Measurements from ENCODE around the gene FREM1. TPM values are rescaled to one million over a fixed set of nuclear protein-coding genes. Genes with fewer than 3 reads are reported as not detected.

The FREM1 gene
- total and polyA plus RNA-seq, 7 experiments from 2014 or later: 0.24 to 0.86 TPM; not detected in 5

GRCh38 chr9:14912859-14913258 lies 2.6 kb upstream of the FREM1 start:
- no peaks in the 10 kb centered on the region for H3K36me3 Mint-ChIP-seq
- H3K27ac Mint-ChIP-seq: no peak overlapping the region
- no peak for ATAC-seq
- ChIA-PET CTCF (no interaction called here), POLR2A (no interaction called here)
- no peaks in the 10 kb centered on the region for H3K9me3 Mint-ChIP-seq
- H3K4me3 ChIP-seq (ENCODE audit: low read length): no peak overlapping the region
- peaks cover 0 to 4% of the 10 kb centered on the region in 2 donors for H3K27me3 ChIP-seq (ENCODE audit: control insufficient read depth in 2 of 2, insufficient read depth in 2 of 2, low read length in 2 of 2)
- H3K36me3 ChIP-seq (ENCODE audit: control insufficient read depth in 2 of 3, insufficient read depth in 3 of 3, low read length in 3 of 3): no peaks in the 10 kb centered on the region
- no peak overlapping the region for H3K27ac ChIP-seq (ENCODE audit: low read depth, low read length)
- H3K4me1 ChIP-seq (ENCODE audit: control insufficient read depth in 2 of 2, insufficient read depth in 2 of 2, low read length in 2 of 2): no peaks in the 10 kb centered on the region
- no peak overlapping the region for H3K4me3 Mint-ChIP-seq
- H3K4me1 Mint-ChIP-seq: no peaks in the 10 kb centered on the region
- H3K9me3 ChIP-seq (ENCODE audit: control insufficient read depth in 2 of 3, low read length in 3 of 3): no peaks in the 10 kb centered on the region
- intact Hi-C loops (cut with micrococcal nuclease): loop anchor here in 1 of 2 donors (10.0 kb wide), 1 partner anchor 58 kb away; no protein-coding TSS in a partner anchor
- H3K27me3 Mint-ChIP-seq: peaks cover 0 to 17% (median 0%) of the 10 kb centered on the region in 5 donors
- no peak for DNase-seq

GRCh38 chr9:14911046-14911445 lies 818 bp upstream of the FREM1 start:
- Mint-ChIP-seq H3K36me3 (no peaks in the 10 kb centered on the region), H3K27ac (no peak overlapping the region), H3K4me1 (no peaks in the 10 kb centered on the region), H3K4me3 (no peak overlapping the region), H3K9me3 (no peaks in the 10 kb centered on the region), H3K27me3 (peaks cover 0 to 15% (median 0%) of the 10 kb centered on the region in 5 donors)
- Histone ChIP-seq H3K4me3 (ENCODE audit: low read length) (no peak overlapping the region), H3K9me3 (ENCODE audit: control insufficient read depth in 2 of 3, low read length in 3 of 3) (no peaks in the 10 kb centered on the region), H3K36me3 (ENCODE audit: control insufficient read depth in 2 of 3, insufficient read depth in 3 of 3, low read length in 3 of 3) (no peaks in the 10 kb centered on the region), H3K27ac (ENCODE audit: low read depth, low read length) (no peak overlapping the region), H3K27me3 (ENCODE audit: control insufficient read depth in 2 of 2, insufficient read depth in 2 of 2, low read length in 2 of 2) (peaks cover 0 to 4% of the 10 kb centered on the region in 2 donors), H3K4me1 (ENCODE audit: control insufficient read depth in 2 of 2, insufficient read depth in 2 of 2, low read length in 2 of 2) (no peaks in the 10 kb centered on the region)
- POLR2A ChIA-PET: no interaction called here
- ATAC-seq (no peak), DNase-seq (no peak)
- intact Hi-C loops (cut with micrococcal nuclease): loop anchor here in 1 of 2 donors (10.0 kb wide), 1 partner anchor 56 kb away; no protein-coding TSS in a partner anchor
- CTCF ChIA-PET: no interaction called here

GRCh38 chr9:14909601-14909960 lies 647 bp downstream of the FREM1 start:
- H3K4me3 ChIP-seq (ENCODE audit: low read length): no peak overlapping the region
- H3K27me3 Mint-ChIP-seq: peaks cover 0 to 15% (median 0%) of the 10 kb centered on the region in 5 donors
- H3K36me3 Mint-ChIP-seq: no peaks in the 10 kb centered on the region
- H3K4me1 ChIP-seq (ENCODE audit: control insufficient read depth in 2 of 2, insufficient read depth in 2 of 2, low read length in 2 of 2): no peaks in the 10 kb centered on the region
- POLR2A ChIA-PET: no interaction called here
- H3K27me3 ChIP-seq (ENCODE audit: control insufficient read depth in 2 of 2, insufficient read depth in 2 of 2, low read length in 2 of 2): peaks cover 0 to 4% of the 10 kb centered on the region in 2 donors
- H3K4me3 Mint-ChIP-seq: no peak overlapping the region
- peaks cover 0 to 2% (median 0%) of the 10 kb centered on the region in 11 donors for H3K9me3 Mint-ChIP-seq
- H3K27ac Mint-ChIP-seq: no peak overlapping the region
- intact Hi-C loops (cut with micrococcal nuclease): no loop called here
- CTCF ChIA-PET: no interaction called here
- H3K36me3 ChIP-seq (ENCODE audit: control insufficient read depth in 2 of 3, insufficient read depth in 3 of 3, low read length in 3 of 3): no peaks in the 10 kb centered on the region
- ATAC-seq (no peak), DNase-seq (no peak)
- no peak overlapping the region for H3K27ac ChIP-seq (ENCODE audit: low read depth, low read length)
- H3K4me1 Mint-ChIP-seq: no peaks in the 10 kb centered on the region
- H3K9me3 ChIP-seq (ENCODE audit: control insufficient read depth in 2 of 3, low read length in 3 of 3): no peaks in the 10 kb centered on the region

- H3K27me3 Mint-ChIP-seq: peaks cover 0 to 15% (median 0%) of the 10 kb centered on the region in 5 donors
- no peak overlapping the region for H3K27ac Mint-ChIP-seq
- H3K4me3 ChIP-seq (ENCODE audit: low read length): no peak overlapping the region
- H3K4me1 ChIP-seq (ENCODE audit: control insufficient read depth in 2 of 2, insufficient read depth in 2 of 2, low read length in 2 of 2): no peaks in the 10 kb centered on the region
- DNase-seq (no peak), ATAC-seq (no peak)
- H3K9me3 Mint-ChIP-seq: peaks cover 0 to 2% (median 0%) of the 10 kb centered on the region in 11 donors
- no peaks in the 10 kb centered on the region for H3K9me3 ChIP-seq (ENCODE audit: control insufficient read depth in 2 of 3, low read length in 3 of 3)
- no peaks in the 10 kb centered on the region for H3K4me1 Mint-ChIP-seq
- POLR2A ChIA-PET: no interaction called here
- peaks cover 0 to 4% of the 10 kb centered on the region in 2 donors for H3K27me3 ChIP-seq (ENCODE audit: control insufficient read depth in 2 of 2, insufficient read depth in 2 of 2, low read length in 2 of 2)
- no peak overlapping the region for H3K27ac ChIP-seq (ENCODE audit: low read depth, low read length)
- intact Hi-C loops (cut with micrococcal nuclease): no loop called here
- H3K36me3 ChIP-seq (ENCODE audit: control insufficient read depth in 2 of 3, insufficient read depth in 3 of 3, low read length in 3 of 3): no peaks in the 10 kb centered on the region
- H3K4me3 Mint-ChIP-seq: no peak overlapping the region
- CTCF ChIA-PET: no interaction called here
- no peaks in the 10 kb centered on the region for H3K36me3 Mint-ChIP-seq
These were observed 1.0 kb downstream of the FREM1 start for GRCh38 chr9:14909181-14909580.

GRCh38 chr9:14908295-14909180 lies 1.7 kb downstream of the FREM1 start:
- ChIA-PET POLR2A (no interaction called here), CTCF (no interaction called here)
- no peaks in the 10 kb centered on the region for H3K9me3 ChIP-seq (ENCODE audit: control insufficient read depth in 2 of 3, low read length in 3 of 3)
- Mint-ChIP-seq H3K9me3 (peaks cover 0 to 2% (median 0%) of the 10 kb centered on the region in 11 donors), H3K27me3 (peaks cover 0 to 15% (median 0%) of the 10 kb centered on the region in 5 donors), H3K36me3 (no peaks in the 10 kb centered on the region), H3K4me3 (no peak overlapping the region), H3K27ac (no peak overlapping the region), H3K4me1 (no peaks in the 10 kb centered on the region)
- ATAC-seq (no peak), DNase-seq (no peak)
- intact Hi-C loops (cut with micrococcal nuclease): no loop called here
- no peak overlapping the region for H3K4me3 ChIP-seq (ENCODE audit: low read length)
- no peaks in the 10 kb centered on the region for H3K4me1 ChIP-seq (ENCODE audit: control insufficient read depth in 2 of 2, insufficient read depth in 2 of 2, low read length in 2 of 2)
- H3K27ac ChIP-seq (ENCODE audit: low read depth, low read length): no peak overlapping the region
- H3K36me3 ChIP-seq (ENCODE audit: control insufficient read depth in 2 of 3, insufficient read depth in 3 of 3, low read length in 3 of 3): no peaks in the 10 kb centered on the region
- peaks cover 0 to 4% of the 10 kb centered on the region in 2 donors for H3K27me3 ChIP-seq (ENCODE audit: control insufficient read depth in 2 of 2, insufficient read depth in 2 of 2, low read length in 2 of 2)

- Mint-ChIP-seq H3K4me1 (no peaks in the 10 kb centered on the region), H3K36me3 (no peaks in the 10 kb centered on the region), H3K4me3 (no peak overlapping the region), H3K9me3 (peaks cover 0 to 2% (median 0%) of the 10 kb centered on the region in 11 donors), H3K27me3 (peaks cover 0 to 13% (median 0%) of the 10 kb centered on the region in 5 donors), H3K27ac (no peak overlapping the region)
- Histone ChIP-seq H3K27me3 (ENCODE audit: control insufficient read depth in 2 of 2, insufficient read depth in 2 of 2, low read length in 2 of 2) (peaks cover 0 to 4% of the 10 kb centered on the region in 2 donors), H3K27ac (ENCODE audit: low read depth, low read length) (no peak overlapping the region), H3K4me3 (ENCODE audit: low read length) (no peak overlapping the region), H3K4me1 (ENCODE audit: control insufficient read depth in 2 of 2, insufficient read depth in 2 of 2, low read length in 2 of 2) (no peaks in the 10 kb centered on the region), H3K9me3 (ENCODE audit: control insufficient read depth in 2 of 3, low read length in 3 of 3) (no peaks in the 10 kb centered on the region), H3K36me3 (ENCODE audit: control insufficient read depth in 2 of 3, insufficient read depth in 3 of 3, low read length in 3 of 3) (no peaks in the 10 kb centered on the region)
- DNase-seq (no peak), ATAC-seq (no peak)
- POLR2A ChIA-PET: no interaction called here
- intact Hi-C loops (cut with micrococcal nuclease): no loop called here
- CTCF ChIA-PET: interaction anchor here (0.8 kb wide), 1 partner anchor 30 kb away, joined by 3 read pairs; no protein-coding TSS in a partner anchor
These were observed 2.5 kb downstream of the FREM1 start for GRCh38 chr9:14907696-14908095.

- H3K27me3 ChIP-seq (ENCODE audit: control insufficient read depth in 2 of 2, insufficient read depth in 2 of 2, low read length in 2 of 2): peaks cover 0 to 4% of the 10 kb centered on the region in 2 donors
- H3K27ac ChIP-seq (ENCODE audit: low read depth, low read length): no peak overlapping the region
- H3K4me3 Mint-ChIP-seq: no peak overlapping the region
- intact Hi-C loops (cut with micrococcal nuclease): no loop called here
- H3K4me3 ChIP-seq (ENCODE audit: low read length): no peak overlapping the region
- H3K27ac Mint-ChIP-seq: no peak overlapping the region
- ChIA-PET CTCF (interaction anchor here (0.8 kb wide), 1 partner anchor 30 kb away, joined by 3 read pairs; no protein-coding TSS in a partner anchor), POLR2A (no interaction called here)
- H3K4me1 ChIP-seq (ENCODE audit: control insufficient read depth in 2 of 2, insufficient read depth in 2 of 2, low read length in 2 of 2): no peaks in the 10 kb centered on the region
- H3K36me3 ChIP-seq (ENCODE audit: control insufficient read depth in 2 of 3, insufficient read depth in 3 of 3, low read length in 3 of 3): no peaks in the 10 kb centered on the region
- no peaks in the 10 kb centered on the region for H3K9me3 ChIP-seq (ENCODE audit: control insufficient read depth in 2 of 3, low read length in 3 of 3)
- H3K4me1 Mint-ChIP-seq: no peaks in the 10 kb centered on the region
- ATAC-seq (no peak), DNase-seq (no peak)
- peaks cover 0 to 2% (median 0%) of the 10 kb centered on the region in 11 donors for H3K9me3 Mint-ChIP-seq
- H3K27me3 Mint-ChIP-seq: peaks cover 0 to 9% (median 0%) of the 10 kb centered on the region in 5 donors
- no peaks in the 10 kb centered on the region for H3K36me3 Mint-ChIP-seq
These were observed 2.9 kb downstream of the FREM1 start for GRCh38 chr9:14907360-14907685.
